GM19193 (cell line): Measurements from ENCODE around the gene SIRPB1.

Experiments
- POLR2A ChIP-seq: IDR thresholded peaks from 4 replicates; pipeline ENCODE4 v1.6.1; 2011; ENCODE audit not compliant: insufficient read depth, insufficient read length; ENCODE audit errors: extremely low read depth

Gene SIRPB1

GRCh38 chr20:1627200-1627550 lies 7.4 kb upstream of the SIRPB1 start:
- no peak for TF ChIP-seq POLR2A

- no peak for TF ChIP-seq POLR2A
Measured at GRCh38 chr20:1626528-1627199, 6.9 kb upstream of the SIRPB1 start.

- TF ChIP-seq POLR2A = no peak
Measured at GRCh38 chr20:1625083-1625690, 5.4 kb upstream of the SIRPB1 start.

DNA sequence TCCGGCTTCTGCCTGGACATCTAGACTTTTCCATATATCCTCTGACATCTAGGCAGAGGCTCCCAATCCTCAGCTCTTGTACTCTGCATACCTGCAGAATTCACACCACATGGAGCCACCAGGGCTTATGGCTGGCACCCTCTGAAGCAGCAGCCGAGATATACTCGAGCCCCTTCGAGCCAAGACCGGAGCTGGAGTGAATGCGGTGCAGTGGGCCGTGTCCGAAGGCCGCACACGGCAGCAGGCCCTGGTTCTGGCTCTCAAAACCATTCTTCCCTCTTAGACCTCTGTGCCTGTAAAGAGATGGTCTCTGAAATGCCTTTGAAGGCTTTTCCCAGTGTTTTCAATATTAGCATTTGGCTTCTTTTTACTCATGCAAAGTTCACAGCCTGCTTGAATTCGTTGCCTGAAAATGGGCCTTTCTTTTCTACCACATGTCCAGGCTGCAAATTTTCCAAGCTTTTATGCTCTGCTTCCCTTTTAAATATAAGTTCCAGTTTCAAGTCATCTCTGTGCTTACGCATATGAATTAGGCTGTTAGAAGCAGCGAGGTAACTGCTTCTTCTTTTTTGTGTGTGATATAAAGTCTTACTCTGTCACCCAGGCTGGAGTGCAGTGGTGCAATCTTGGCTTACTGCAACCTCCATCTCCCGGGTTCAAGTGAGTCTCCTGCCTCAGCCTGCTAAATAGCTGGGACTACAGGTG lies 3.8 kb upstream of the SIRPB1 start:
- no peak for TF ChIP-seq POLR2A

GRCh38 chr20:1622450-1622849 lies 2.6 kb upstream of the SIRPB1 start:
- no peak for TF ChIP-seq POLR2A

DNA sequence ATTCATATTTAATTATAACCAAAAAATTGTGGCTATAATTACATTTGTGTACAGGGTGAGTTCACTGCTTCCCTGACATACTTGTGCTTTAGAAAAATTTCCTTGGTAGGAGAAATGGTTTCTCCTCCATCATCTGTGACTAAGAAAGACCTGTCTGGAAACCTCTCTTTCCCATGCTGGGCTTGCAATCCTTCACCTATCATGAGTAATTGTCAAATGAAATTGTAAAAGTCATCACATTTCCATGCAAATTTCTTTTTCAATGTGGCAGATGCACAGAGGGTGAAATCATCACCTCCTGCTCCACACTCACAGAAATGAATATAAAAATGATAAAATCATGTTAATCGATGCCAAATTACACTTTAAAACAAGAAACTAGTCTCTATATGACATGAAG lies 1.5 kb upstream of the SIRPB1 start:
- no peak for TF ChIP-seq POLR2A

DNA sequence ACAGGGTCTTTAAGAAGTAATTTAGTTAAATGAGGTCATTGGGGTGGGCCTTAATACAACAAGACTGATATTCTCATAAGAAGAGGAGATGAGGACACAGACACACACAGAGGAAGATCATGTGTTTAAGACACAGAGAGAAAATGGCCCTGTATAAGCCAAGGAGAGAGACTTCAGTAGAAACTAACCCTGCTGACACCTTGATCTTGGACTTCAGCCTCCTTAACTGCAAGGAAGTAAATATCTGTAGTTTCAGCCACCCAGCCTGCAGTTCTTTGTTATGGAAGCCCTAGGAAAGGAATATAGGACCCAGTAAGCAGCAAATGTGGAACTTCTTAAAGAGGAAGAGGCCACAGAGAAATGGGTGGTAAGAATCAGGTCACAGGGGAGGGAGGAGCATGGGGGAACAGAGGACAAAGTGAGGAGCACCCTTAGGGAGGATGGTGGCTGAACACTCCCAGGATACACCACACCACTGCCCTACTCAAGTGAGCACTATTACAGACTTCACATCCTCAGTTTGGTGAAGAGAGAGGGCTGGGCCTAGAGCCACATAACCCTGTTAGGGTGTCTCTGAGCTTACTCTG lies 762 bp downstream of the SIRPB1 start:
- TF ChIP-seq POLR2A = no peak

DNA sequence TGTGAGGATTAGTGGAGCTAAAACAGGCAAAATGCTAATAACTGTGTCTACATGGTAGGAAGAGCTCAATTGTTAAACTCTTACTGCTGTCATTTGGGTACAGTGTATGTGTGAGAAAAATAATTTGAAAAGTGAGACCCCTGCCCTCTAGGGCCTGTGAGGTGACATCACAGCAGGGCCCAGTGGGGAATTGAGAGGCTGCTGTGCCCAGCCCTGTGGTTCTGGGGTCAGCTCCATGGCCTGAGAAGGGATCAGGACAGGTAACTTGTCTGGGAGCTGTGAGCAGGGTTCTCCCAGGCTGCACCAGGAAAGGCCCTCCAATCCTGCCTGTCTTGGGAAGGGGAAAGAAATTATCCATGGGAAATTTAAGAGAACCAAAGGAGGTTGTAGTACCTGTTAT lies 1.3 kb downstream of the SIRPB1 start:
- no peak for TF ChIP-seq POLR2A

- TF ChIP-seq POLR2A = no peak
Measured at GRCh38 chr20:1616858-1617434, 2.9 kb downstream of the SIRPB1 start.

DNA sequence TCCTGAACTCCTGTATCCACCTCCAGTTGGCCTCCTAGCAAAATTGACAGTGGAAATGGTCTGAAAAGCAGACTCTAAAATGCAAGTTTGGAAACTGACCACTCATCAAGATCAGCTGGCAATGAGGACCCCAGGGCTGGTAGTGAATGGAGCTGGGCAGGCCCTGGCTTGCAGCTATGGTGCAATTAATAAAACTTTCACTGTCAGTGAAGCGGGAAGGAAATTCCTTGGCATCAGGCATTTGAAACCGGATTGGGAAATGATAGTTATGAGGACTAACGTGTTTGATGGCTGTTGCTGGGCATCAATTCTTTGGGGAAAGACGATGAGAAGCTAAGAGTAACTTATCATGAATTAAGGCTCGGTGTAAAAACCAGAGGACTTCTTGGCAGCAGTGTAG lies 19.1 kb downstream of the SIRPB1 start:
- no peak for TF ChIP-seq POLR2A

DNA sequence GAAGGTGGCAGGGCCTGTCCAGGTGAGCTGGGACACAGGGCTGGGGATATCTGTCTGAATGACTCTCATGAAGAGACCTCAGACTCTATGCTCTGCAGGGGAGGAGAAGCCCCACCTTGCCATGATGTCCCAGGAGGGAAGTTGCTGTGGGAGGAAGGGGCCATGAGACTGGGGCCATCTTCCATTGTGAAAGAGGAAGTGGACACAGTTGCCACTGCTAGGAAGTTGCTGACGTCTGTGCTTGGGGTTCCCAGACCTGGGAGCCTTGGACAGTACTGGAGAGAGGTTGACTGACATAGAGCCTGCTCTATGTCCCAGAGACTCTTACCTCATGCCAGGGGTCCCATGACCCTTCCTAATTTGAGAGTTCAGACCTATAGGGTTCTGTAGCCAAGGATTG lies 24.5 kb downstream of the SIRPB1 start:
- no peak for TF ChIP-seq POLR2A

- no peak for TF ChIP-seq POLR2A
Measured at GRCh38 chr20:1588533-1589460, 31.0 kb downstream of the SIRPB1 start.

DNA sequence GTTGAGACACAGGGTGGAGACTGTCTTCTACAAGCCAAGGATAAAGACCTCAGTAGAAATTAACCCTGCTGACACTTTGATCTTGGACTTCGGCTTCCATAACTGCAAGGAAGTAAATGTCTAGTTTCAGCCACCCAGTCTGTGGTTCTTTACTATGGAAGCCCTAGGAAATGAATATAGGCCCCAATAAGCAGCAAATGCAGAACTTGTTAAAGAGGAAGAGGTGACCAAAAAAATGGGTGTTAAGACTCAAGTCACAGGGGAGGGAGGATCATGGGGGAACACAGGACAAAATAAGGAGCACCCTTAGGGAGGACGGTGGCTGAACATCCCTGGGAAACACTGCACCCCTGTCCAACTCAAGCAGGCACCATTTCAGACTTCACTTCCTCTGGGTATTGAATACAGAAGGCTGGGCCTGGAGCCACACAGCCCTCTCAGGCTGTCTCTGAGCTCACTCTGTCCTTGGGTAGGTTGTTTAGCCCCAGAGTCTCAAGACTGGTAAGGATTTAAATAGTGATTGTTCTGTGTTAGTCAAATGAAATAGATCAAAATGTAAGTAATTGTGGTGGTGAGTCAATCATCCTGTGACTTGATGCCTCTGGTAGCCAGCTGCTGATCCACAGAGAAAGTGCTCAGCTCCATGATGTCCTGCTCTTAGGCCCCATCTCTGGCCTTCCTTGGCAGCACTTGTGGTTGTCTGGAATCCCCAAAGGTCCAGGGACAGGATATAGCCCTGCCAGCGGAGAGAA lies 31.9 kb downstream of the SIRPB1 start:
- no peak for TF ChIP-seq POLR2A

DNA sequence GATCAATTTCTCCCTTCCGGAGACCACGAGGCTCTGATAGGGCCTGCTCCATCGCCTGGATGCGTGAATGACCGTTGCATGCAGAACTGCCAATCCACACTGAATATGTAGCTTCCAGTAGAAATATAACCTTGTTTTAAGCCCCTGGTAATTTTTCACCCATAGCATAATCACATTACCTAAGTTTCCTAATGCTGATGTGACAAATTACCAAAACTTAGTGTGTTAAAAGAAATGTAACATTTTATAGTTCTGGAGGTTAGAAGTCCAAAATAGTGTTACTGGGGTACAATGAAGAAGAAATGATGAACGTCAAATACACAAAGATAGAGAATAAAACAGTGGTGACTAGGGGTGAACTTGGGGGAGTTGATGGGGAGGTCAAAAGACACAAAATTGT lies 40.3 kb downstream of the SIRPB1 start:
- no peak for TF ChIP-seq POLR2A
